Hepatocyte (in vitro differentiated cells): ENCODE measurements around the gene OLFM1. TPM values are rescaled to one million over a fixed set of nuclear protein-coding genes. Genes with fewer than 3 reads are reported as not detected.

Experiments
- DNase-seq: peaks from one replicate; pipeline ENCODE4 v3.0.0-alpha.2; 2016; ENCODE audit warnings: low spot score
- H2AFZ ChIP-seq: fragments of 200-600 bp; sonication (generic); 2 replicates; pipeline ENCODE4 v1.6.0; 2016; ENCODE audit warnings: antibody characterized with exemption, mild to moderate bottlenecking
- H3K27ac ChIP-seq: fragments of 200-600 bp; sonication (generic); 2 replicates; pipeline ENCODE4 v1.5.1; 2016; ENCODE audit warnings: mild to moderate bottlenecking
- H3K27me3 ChIP-seq: fragments of 200-600 bp; sonication (generic); 2 replicates; pipeline ENCODE4 v1.6.1; 2016
- H3K36me3 ChIP-seq: fragments of 200-600 bp; sonication (generic); replicated peaks from 2 replicates; pipeline ENCODE4 v1.5.1; 2016; ENCODE audit warnings: low read depth; ENCODE audit not compliant: insufficient read depth
- H3K4me1 ChIP-seq: fragments of 200-600 bp; sonication (generic); 2 replicates; pipeline ENCODE4 v1.5.1; 2016; ENCODE audit warnings: mild to moderate bottlenecking, moderate library complexity; ENCODE audit not compliant: insufficient read depth
- H3K4me2 ChIP-seq: fragments of 200-600 bp; sonication (generic); 2 replicates; pipeline ENCODE4 v1.6.0; 2016
- H3K4me3 ChIP-seq: fragments of 200-600 bp; sonication (generic); 2 replicates; pipeline ENCODE4 v1.5.1; 2016; ENCODE audit warnings: mild to moderate bottlenecking
- H3K79me2 ChIP-seq: fragments of 200-600 bp; sonication (generic); 2 replicates; pipeline ENCODE4 v1.6.0; 2017; ENCODE audit warnings: mild to moderate bottlenecking
- H3K9me2 ChIP-seq: fragments of 200-600 bp; sonication (generic); replicated peaks from 2 replicates; pipeline ENCODE4 v1.6.0; 2017; ENCODE audit warnings: mild to moderate bottlenecking; ENCODE audit not compliant: insufficient read depth
- H3K9me3 ChIP-seq: fragments of 200-600 bp; sonication (generic); 2 replicates; pipeline ENCODE4 v1.5.1; 2016; ENCODE audit warnings: low read depth, mild to moderate bottlenecking
- H4K20me1 ChIP-seq: fragments of 200-600 bp; sonication (generic); 2 replicates; pipeline ENCODE4 v1.6.0; 2016; ENCODE audit warnings: mild to moderate bottlenecking; ENCODE audit not compliant: insufficient read depth, poor library complexity, severe bottlenecking
- CTCF ChIP-seq: fragments of 200-600 bp; sonication (generic); IDR thresholded peaks from 2 replicates; pipeline ENCODE4 v1.5.1; 2016; ENCODE audit warnings: antibody characterized with exemption, mild to moderate bottlenecking; ENCODE audit not compliant: poor library complexity
- EZH2 ChIP-seq: fragments of 200-600 bp; sonication (generic); IDR thresholded peaks from 2 replicates; pipeline ENCODE4 v1.6.1; 2016; ENCODE audit warnings: antibody characterized with exemption, mild to moderate bottlenecking, borderline replicate concordance
- EZH2phosphoT487 ChIP-seq: fragments of 200-600 bp; sonication (generic); IDR thresholded peaks from one replicate; pipeline ENCODE4 v1.6.1; 2018; ENCODE audit warnings: antibody characterized with exemption, mild to moderate bottlenecking, low read depth, moderate library complexity; ENCODE audit not compliant: unreplicated experiment, severe bottlenecking
- WGBS: methylation state at CpG from one replicate; pipeline ENCODE4 v1.1.6; 2016; ENCODE audit warnings: low lambda C conversion rate; ENCODE audit errors: missing lambda C conversion rate; 5-methylcytosine and 5-hydroxymethylcytosine counted together
- polyA plus RNA-seq: library from polyadenylated mRNA; unstranded; fragments of >200 nt; fragmentation: Nextera tagmentation; extraction: Ambion mirVana; gene quantifications from 2 replicates; pipeline ENCODE4 v1.2.1, GENCODE V29; 2016
- total RNA-seq: library from RNA; depleted of rRNA; stranded (reverse); fragments of >200 nt; gene quantifications from 2 replicates; pipeline ENCODE4 v1.2.3, GENCODE V29; 2014

Gene OLFM1
- total and polyA plus RNA-seq, 2 experiments from 2014 or later = 0.94 to 4.8 TPM

- DNase-seq = no peak
- no peaks in the 10 kb centered on the region for H3K36me3 ChIP-seq
- 80% methylated on average over 4 of the region's 4 CpGs for WGBS
- no peaks in the 10 kb centered on the region for H3K79me2 ChIP-seq
- TF ChIP-seq EZH2 (no peak), EZH2phosphoT487 (no peak), CTCF (no peak)
- H3K9me2 ChIP-seq = no peaks in the 10 kb centered on the region
- H3K4me3 ChIP-seq = no peak overlapping the region
- H2AFZ ChIP-seq = no peak overlapping the region
- no peaks in the 10 kb centered on the region for H3K9me3 ChIP-seq
- no peak overlapping the region for H3K4me2 ChIP-seq
- no peaks in the 10 kb centered on the region for H4K20me1 ChIP-seq
- no peak overlapping the region for H3K27ac ChIP-seq
- H3K4me1 ChIP-seq = no peaks in the 10 kb centered on the region
- H3K27me3 ChIP-seq = no peaks in the 10 kb centered on the region
Measured at GRCh38 chr9:135146241-135146640, 58.8 kb downstream of the OLFM1 start.

GRCh38 chr9:135146766-135147473 lies 59.5 kb downstream of the OLFM1 start:
- H3K27me3 ChIP-seq = no peaks in the 10 kb centered on the region
- no peak for TF ChIP-seq EZH2
- TF ChIP-seq CTCF = no peak
- TF ChIP-seq EZH2phosphoT487 = no peak
- H3K79me2 ChIP-seq = no peaks in the 10 kb centered on the region
- no peaks in the 10 kb centered on the region for H3K36me3 ChIP-seq
- DNase-seq = no peak
- H3K4me1 ChIP-seq = no peaks in the 10 kb centered on the region
- no peak overlapping the region for H3K27ac ChIP-seq
- no peaks in the 10 kb centered on the region for H3K9me2 ChIP-seq
- no peak overlapping the region for H2AFZ ChIP-seq
- H3K9me3 ChIP-seq = no peaks in the 10 kb centered on the region
- 77% methylated on average over 16 of the region's 16 CpGs for WGBS
- no peak overlapping the region for H3K4me3 ChIP-seq
- no peak overlapping the region for H3K4me2 ChIP-seq
- no peaks in the 10 kb centered on the region for H4K20me1 ChIP-seq

GRCh38 chr9:135147474-135147805 lies 60.0 kb downstream of the OLFM1 start:
- Histone ChIP-seq H2AFZ (no peak overlapping the region), H3K4me2 (no peak overlapping the region), H3K36me3 (no peaks in the 10 kb centered on the region), H4K20me1 (no peaks in the 10 kb centered on the region), H3K4me3 (no peak overlapping the region), H3K79me2 (no peaks in the 10 kb centered on the region), H3K9me3 (no peaks in the 10 kb centered on the region), H3K27ac (no peak overlapping the region), H3K9me2 (no peaks in the 10 kb centered on the region), H3K27me3 (no peaks in the 10 kb centered on the region), H3K4me1 (no peaks in the 10 kb centered on the region)
- TF ChIP-seq EZH2 = no peak
- no peak for TF ChIP-seq CTCF
- no peak for TF ChIP-seq EZH2phosphoT487
- WGBS = 91% methylated on average over 12 of the region's 12 CpGs
- no peak for DNase-seq

- 94% methylated on average over 9 of the region's 9 CpGs for WGBS
- Histone ChIP-seq H3K9me2 (no peaks in the 10 kb centered on the region), H3K27me3 (no peaks in the 10 kb centered on the region), H3K9me3 (no peaks in the 10 kb centered on the region), H3K4me3 (no peak overlapping the region), H3K4me2 (no peak overlapping the region), H3K27ac (no peak overlapping the region), H3K79me2 (no peaks in the 10 kb centered on the region), H4K20me1 (no peaks in the 10 kb centered on the region), H2AFZ (no peak overlapping the region), H3K4me1 (no peaks in the 10 kb centered on the region), H3K36me3 (no peaks in the 10 kb centered on the region)
- TF ChIP-seq CTCF (no peak), EZH2 (no peak)
- DNase-seq = no peak
Measured at GRCh38 chr9:135147938-135148337, 60.5 kb downstream of the OLFM1 start.
